GM12891 (cell line): ENCODE results near the gene TNFRSF4.

Experiments used
- POLR2A ChIP-seq: IDR thresholded peaks from 2 replicates; pipeline ENCODE4 v1.6.1; 2011; ENCODE audit warnings: low read depth, low read length, control low read depth
- POLR2AphosphoS5 ChIP-seq: IDR thresholded peaks from 2 replicates; pipeline ENCODE4 v1.6.1; 2011; ENCODE audit warnings: low read depth, low read length, control low read depth

- TF ChIP-seq POLR2AphosphoS5 (no peak), POLR2A (no peak)
These were observed 47.0 kb upstream of the TNFRSF4 start for GRCh38 chr1:1260843-1261560.
